HAP-1 (cell line): ENCODE data around the gene BAIAP2.

Experiments used
- DNase-seq, 2 experiments: peaks; one replicate each; pipeline ENCODE4 v3.0.0-alpha.2; 2016 to 2020; ENCODE audit warnings: low spot score in 2 of 2
- H3K27me3 ChIP-seq: fragments of 250-450 bp; sonication (Bioruptor Pico); 2 replicates; pipeline ENCODE4 v1.5.1; 2020; ENCODE audit warnings: low read depth, mild to moderate bottlenecking, moderate library complexity
- H3K36me3 ChIP-seq: fragments of 250-450 bp; sonication (Bioruptor Pico); replicated peaks from 2 replicates; pipeline ENCODE4 v1.5.1; 2020; ENCODE audit warnings: mild to moderate bottlenecking
- H3K4me1 ChIP-seq: fragments of 250-450 bp; sonication (Bioruptor Pico); 2 replicates; pipeline ENCODE4 v1.5.1; 2020; ENCODE audit warnings: mild to moderate bottlenecking
- H3K4me3 ChIP-seq: fragments of 250-450 bp; sonication (Bioruptor Pico); 2 replicates; pipeline ENCODE4 v1.5.1; 2020; ENCODE audit warnings: mild to moderate bottlenecking, moderate library complexity
- H3K9me3 ChIP-seq: fragments of 250-450 bp; sonication (Bioruptor Pico); 2 replicates; pipeline ENCODE4 v1.5.1; 2020; ENCODE audit warnings: mild to moderate bottlenecking, moderate library complexity
- in situ Hi-C: fragments of 300-500 bp; cut with MboI; formaldehyde crosslinking; loops from 3 replicates; pipeline ENCODE4 v1.14.3; 2020; ENCODE audit warnings: low sequenced_read_pairs, inconsistent platforms, mixed read lengths

Gene BAIAP2

GRCh38 chr17:81115749-81116464 lies 81.0 kb downstream of the BAIAP2 start:
- no peaks in the 10 kb centered on the region for H3K36me3 ChIP-seq
- in situ Hi-C loops, result no loop called here
- H3K27me3 ChIP-seq, result no peaks in the 10 kb centered on the region
- no peaks in the 10 kb centered on the region for H3K4me1 ChIP-seq
- H3K9me3 ChIP-seq, result no peaks in the 10 kb centered on the region
- DNase-seq, result no peak
- no peak overlapping the region for H3K4me3 ChIP-seq

GRCh38 chr17:81116704-81117103 lies 81.8 kb downstream of the BAIAP2 start:
- Histone ChIP-seq H3K4me1 (no peaks in the 10 kb centered on the region), H3K36me3 (no peaks in the 10 kb centered on the region), H3K27me3 (no peaks in the 10 kb centered on the region), H3K9me3 (no peaks in the 10 kb centered on the region), H3K4me3 (no peak overlapping the region)
- in situ Hi-C loops, result no loop called here
- no peak for DNase-seq

DNA sequence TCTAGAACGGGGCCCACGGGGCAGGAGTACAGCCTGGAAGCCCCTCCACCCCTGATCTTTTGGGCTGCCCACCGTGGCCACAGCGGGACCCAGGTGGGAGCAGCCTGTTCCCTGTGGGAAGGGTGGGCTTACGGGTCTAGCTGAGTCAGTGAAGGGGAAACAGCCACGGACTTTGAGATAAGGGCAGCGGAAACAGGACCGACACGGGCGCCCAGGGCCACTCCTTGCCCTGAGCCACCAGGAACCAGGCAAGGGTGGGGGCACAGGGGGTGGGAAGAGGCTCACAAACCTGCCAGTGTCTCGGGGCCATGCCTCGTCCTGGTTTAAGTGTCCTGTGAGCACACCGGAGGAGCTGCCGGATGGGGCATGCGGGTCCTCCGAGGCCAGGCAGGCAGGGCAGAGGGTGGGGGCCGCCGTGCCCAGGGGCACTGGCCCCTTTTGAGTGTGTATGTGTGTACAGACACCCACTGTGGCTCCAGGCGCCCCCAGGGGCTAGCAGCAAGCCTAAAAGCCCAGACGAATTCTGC lies 82.8 kb downstream of the BAIAP2 start:
- in situ Hi-C loops, result no loop called here

GRCh38 chr17:81118308-81119221 lies 83.6 kb downstream of the BAIAP2 start:
- Histone ChIP-seq H3K27me3 (no peaks in the 10 kb centered on the region), H3K4me3 (no peak overlapping the region)
- DNase-seq, result no peak

More for the DNA sequence above, 82.8 kb downstream of the BAIAP2 start:
- Histone ChIP-seq H3K4me1 (no peaks in the 10 kb centered on the region), H3K36me3 (no peaks in the 10 kb centered on the region), H3K9me3 (no peaks in the 10 kb centered on the region), H3K4me3 (no peak overlapping the region), H3K27me3 (no peaks in the 10 kb centered on the region)
- DNase-seq, result no peak

GRCh38 chr17:81119223-81120148 lies 84.5 kb downstream of the BAIAP2 start:
- peak in 1 of 2 experiments; percentile 82 for DNase-seq
- in situ Hi-C loops, result no loop called here

More at GRCh38 chr17:81118308-81119221, 83.6 kb downstream of the BAIAP2 start:
- in situ Hi-C loops, result no loop called here
- Histone ChIP-seq H3K36me3 (no peaks in the 10 kb centered on the region), H3K9me3 (no peaks in the 10 kb centered on the region), H3K4me1 (no peaks in the 10 kb centered on the region)

GRCh38 chr17:81120149-81120484 lies 85.2 kb downstream of the BAIAP2 start:
- H3K36me3 ChIP-seq, result no peaks in the 10 kb centered on the region
- DNase-seq, result no peak
- no peak overlapping the region for H3K4me3 ChIP-seq
- H3K4me1 ChIP-seq, result no peaks in the 10 kb centered on the region
- H3K27me3 ChIP-seq, result no peaks in the 10 kb centered on the region
- no peaks in the 10 kb centered on the region for H3K9me3 ChIP-seq
- in situ Hi-C loops, result no loop called here

More at GRCh38 chr17:81119223-81120148, 84.5 kb downstream of the BAIAP2 start:
- Histone ChIP-seq H3K4me1 (no peaks in the 10 kb centered on the region), H3K9me3 (no peaks in the 10 kb centered on the region), H3K36me3 (no peaks in the 10 kb centered on the region), H3K4me3 (no peak overlapping the region), H3K27me3 (no peaks in the 10 kb centered on the region)

GRCh38 chr17:81120695-81121621 lies 86.0 kb downstream of the BAIAP2 start:
- H3K9me3 ChIP-seq, result no peaks in the 10 kb centered on the region
- no peak overlapping the region for H3K4me3 ChIP-seq
- H3K4me1 ChIP-seq, result no peaks in the 10 kb centered on the region
- H3K27me3 ChIP-seq, result no peaks in the 10 kb centered on the region
- DNase-seq, result no peak
- H3K36me3 ChIP-seq, result no peaks in the 10 kb centered on the region
- in situ Hi-C loops, result no loop called here

DNA sequence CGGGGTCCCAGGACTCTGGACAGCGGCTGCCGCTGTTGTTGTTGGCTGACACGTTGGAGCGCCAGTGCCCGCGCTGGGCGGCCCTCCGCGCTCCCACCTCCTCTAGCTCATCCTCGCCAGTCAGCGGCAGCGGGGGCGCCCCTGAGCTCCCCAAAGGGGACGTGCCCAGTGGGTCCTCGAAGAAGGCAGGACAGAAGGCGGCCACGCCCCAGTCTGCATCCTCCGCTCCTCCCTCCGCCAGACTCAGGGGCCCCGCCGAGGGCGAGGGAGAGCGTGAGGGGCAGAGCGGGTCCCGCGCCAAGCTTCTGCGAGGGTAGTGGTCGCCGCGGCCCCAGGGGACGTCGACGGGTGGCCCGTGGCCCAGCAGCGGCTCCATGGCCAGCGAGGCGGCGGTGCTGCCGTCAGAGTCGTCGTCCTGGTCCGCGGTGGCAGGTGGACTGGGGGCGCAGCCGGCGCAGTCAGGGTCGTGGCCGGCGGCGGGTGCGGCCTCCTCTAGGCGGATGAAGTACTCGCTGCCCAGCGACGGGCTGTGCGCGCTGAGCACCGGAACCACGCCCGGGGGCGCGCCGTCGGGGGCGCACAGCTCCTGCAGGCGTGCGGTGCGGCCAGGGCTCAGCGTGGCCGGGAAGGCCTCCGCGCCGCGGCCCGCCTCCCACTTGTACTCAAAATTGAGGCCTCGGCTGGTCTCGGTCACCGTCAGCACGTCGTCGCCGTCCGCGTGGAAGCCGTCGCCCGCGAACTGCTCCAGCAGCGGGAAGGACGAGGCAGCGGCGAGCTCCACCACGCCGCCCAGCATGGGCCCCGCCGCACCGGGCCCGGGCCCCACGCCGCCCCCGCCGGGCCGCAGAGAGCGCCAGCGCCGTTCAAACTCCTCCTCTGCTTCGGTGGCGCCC lies 87.1 kb downstream of the BAIAP2 start:
- Histone ChIP-seq H3K9me3 (no peaks in the 10 kb centered on the region), H3K27me3 (no peaks in the 10 kb centered on the region), H3K4me3 (no peak overlapping the region), H3K36me3 (no peaks in the 10 kb centered on the region), H3K4me1 (no peaks in the 10 kb centered on the region)
- DNase-seq, result no peak
- in situ Hi-C loops, result no loop called here

- in situ Hi-C loops, result no loop called here
- Histone ChIP-seq H3K36me3 (no peaks in the 10 kb centered on the region), H3K9me3 (no peaks in the 10 kb centered on the region), H3K4me3 (no peak overlapping the region), H3K27me3 (no peaks in the 10 kb centered on the region), H3K4me1 (no peaks in the 10 kb centered on the region)
- DNase-seq, result no peak
Observed at GRCh38 chr17:81123052-81124048, 88.4 kb downstream of the BAIAP2 start.

DNA sequence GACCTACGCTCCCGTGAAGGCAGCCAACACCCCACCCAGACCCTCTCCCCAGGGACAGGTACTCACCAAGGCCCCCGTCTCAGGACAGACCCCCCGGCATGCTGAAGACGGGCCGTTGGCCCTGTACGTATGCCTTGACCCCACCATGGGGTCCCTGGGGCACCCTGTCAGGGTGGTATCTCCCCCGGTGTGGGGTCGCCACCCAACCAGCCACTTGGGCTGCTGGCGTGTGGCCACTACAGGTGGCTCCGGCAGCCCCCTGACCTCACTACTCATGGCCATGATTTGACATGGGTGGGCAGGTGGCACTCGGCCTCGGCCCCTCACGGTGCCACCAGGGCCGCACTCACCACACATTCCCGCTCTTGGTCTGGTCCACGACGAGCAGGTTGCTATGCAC lies 89.4 kb downstream of the BAIAP2 start:
- H3K4me1 ChIP-seq, result no peaks in the 10 kb centered on the region
- no peaks in the 10 kb centered on the region for H3K36me3 ChIP-seq
- in situ Hi-C loops, result no loop called here
- H3K9me3 ChIP-seq, result no peaks in the 10 kb centered on the region
- no peaks in the 10 kb centered on the region for H3K27me3 ChIP-seq
- H3K4me3 ChIP-seq, result no peak overlapping the region
- no peak for DNase-seq

DNA sequence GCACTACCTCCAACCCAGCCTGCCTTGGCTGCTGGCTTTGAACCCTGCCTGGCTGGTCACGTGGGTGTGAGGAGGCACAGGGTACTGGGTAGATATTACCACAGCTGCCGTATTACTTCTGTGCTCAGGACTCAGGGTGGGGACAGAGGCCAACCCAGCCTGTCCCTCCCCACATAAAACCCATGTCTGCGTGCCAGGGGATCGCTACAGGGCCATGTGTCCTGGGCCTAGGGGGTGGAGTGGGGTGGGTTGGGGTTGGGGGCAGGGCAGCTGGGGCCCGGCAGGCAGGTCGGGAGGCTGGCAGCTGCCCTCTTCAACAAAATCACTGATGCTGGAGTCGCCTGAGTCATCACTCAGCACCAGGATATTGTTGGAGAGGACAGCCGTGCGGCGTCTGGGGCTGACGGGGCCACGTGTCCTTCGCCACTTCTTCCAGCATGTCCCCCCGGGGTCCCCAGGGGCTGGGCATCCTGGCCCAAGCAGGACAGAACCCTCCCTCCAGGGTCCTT lies 90.7 kb downstream of the BAIAP2 start:
- Histone ChIP-seq H3K4me3 (no peak overlapping the region), H3K9me3 (no peaks in the 10 kb centered on the region), H3K36me3 (no peaks in the 10 kb centered on the region), H3K4me1 (no peaks in the 10 kb centered on the region), H3K27me3 (no peaks in the 10 kb centered on the region)
- in situ Hi-C loops, result no loop called here
- DNase-seq, result no peak
